Mammary epithelial cell (primary cell): ENCODE measurements around the gene EYS.

Source experiments
- EZH2 ChIP-seq: IDR thresholded peaks from 2 replicates; pipeline ENCODE4 v1.6.1; 2012; ENCODE audit warnings: low read length, inconsistent platforms, borderline replicate concordance
- TF ChIP-seq, protein P1 (sequence below), 2 donors: IDR thresholded peaks in 1 of 2; conservative IDR thresholded peaks in 1 of 2; 2 replicates each; pipeline ENCODE4 v1.5.1; 2011 to 2012; ENCODE audit warnings: inconsistent platforms in 2 of 2, low read length in 2 of 2, mild to moderate bottlenecking in 2 of 2, control low read depth in 1 of 2, low read depth in 1 of 2; ENCODE audit not compliant: insufficient read depth in 1 of 2; ENCODE audit errors: extremely low read depth in 1 of 2

DNA sequence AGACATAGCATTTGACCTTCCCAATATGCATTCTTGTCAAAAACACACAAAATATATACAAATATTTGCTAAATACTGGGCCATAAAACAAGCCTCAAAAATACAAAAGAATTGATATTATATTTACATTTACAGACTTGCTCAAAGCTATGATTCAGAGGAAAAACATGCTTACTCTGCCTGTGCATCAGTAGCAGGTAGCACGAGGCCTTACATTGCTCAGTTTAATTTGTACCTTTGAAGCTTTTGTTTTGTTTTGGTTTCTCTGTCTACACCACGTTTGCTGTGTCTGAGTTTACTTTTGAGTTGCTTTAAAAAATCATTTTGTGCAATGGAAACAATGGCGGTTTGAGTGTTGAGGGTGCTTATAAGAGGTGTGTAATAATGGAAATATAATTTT, 1972.1 kb downstream of the EYS start:
- TF ChIP-seq, protein P1, sequence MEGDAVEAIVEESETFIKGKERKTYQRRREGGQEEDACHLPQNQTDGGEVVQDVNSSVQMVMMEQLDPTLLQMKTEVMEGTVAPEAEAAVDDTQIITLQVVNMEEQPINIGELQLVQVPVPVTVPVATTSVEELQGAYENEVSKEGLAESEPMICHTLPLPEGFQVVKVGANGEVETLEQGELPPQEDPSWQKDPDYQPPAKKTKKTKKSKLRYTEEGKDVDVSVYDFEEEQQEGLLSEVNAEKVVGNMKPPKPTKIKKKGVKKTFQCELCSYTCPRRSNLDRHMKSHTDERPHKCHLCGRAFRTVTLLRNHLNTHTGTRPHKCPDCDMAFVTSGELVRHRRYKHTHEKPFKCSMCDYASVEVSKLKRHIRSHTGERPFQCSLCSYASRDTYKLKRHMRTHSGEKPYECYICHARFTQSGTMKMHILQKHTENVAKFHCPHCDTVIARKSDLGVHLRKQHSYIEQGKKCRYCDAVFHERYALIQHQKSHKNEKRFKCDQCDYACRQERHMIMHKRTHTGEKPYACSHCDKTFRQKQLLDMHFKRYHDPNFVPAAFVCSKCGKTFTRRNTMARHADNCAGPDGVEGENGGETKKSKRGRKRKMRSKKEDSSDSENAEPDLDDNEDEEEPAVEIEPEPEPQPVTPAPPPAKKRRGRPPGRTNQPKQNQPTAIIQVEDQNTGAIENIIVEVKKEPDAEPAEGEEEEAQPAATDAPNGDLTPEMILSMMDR (conservative IDR thresholded peaks at IDR 0.05 in 1 of 2, IDR thresholded peaks at IDR 0.05 in 1 of 2; ENCODE audit: extremely low read depth in 1 of 2, insufficient read depth in 1 of 2, low read depth in 1 of 2, low read length in 2 of 2): no peak
- no peak for TF ChIP-seq EZH2
